ENCODE data around the gene XYLB.

DNA sequence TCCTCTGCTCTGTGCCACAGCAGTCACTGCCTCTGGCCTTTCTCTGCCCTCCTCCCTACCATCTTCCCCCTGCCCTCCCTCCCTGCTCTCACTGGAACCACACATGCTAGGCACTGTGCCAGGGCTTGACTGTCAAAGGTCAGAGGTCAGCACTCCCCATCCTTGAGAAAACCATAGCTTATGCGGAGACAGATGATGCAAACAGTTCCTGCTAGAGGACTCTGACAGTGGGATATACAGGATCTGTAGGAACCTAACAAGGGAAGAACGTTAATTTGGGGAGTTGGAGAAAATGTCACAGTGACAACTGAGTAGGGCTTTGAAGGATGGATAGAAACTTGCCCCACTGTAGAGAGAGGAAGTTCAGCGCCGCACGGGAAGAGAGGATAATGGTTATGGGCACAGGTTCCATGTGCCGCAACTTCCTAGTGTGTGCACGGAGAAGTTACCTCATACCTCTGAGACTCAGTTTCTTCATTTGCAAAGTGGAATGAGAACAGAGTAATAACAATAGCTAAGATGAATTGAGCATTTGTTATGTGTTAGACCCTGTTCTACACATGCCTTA lies 29.3 kb upstream of the XYLB start:
- no peak for TF ChIP-seq FOXP2 (optimal IDR thresholded peaks at IDR 0.05; ENCODE audit: borderline replicate concordance, extremely low read depth, extremely low read length, insufficient read depth)
- no peak for TF ChIP-seq POLR2AphosphoS5 (IDR thresholded peaks at IDR 0.05; ENCODE audit: low read depth, low read length)
- no peak for TF ChIP-seq TAF1 (IDR thresholded peaks at IDR 0.05; ENCODE audit: borderline replicate concordance, insufficient read depth, low read length)
- TF ChIP-seq, protein P1, sequence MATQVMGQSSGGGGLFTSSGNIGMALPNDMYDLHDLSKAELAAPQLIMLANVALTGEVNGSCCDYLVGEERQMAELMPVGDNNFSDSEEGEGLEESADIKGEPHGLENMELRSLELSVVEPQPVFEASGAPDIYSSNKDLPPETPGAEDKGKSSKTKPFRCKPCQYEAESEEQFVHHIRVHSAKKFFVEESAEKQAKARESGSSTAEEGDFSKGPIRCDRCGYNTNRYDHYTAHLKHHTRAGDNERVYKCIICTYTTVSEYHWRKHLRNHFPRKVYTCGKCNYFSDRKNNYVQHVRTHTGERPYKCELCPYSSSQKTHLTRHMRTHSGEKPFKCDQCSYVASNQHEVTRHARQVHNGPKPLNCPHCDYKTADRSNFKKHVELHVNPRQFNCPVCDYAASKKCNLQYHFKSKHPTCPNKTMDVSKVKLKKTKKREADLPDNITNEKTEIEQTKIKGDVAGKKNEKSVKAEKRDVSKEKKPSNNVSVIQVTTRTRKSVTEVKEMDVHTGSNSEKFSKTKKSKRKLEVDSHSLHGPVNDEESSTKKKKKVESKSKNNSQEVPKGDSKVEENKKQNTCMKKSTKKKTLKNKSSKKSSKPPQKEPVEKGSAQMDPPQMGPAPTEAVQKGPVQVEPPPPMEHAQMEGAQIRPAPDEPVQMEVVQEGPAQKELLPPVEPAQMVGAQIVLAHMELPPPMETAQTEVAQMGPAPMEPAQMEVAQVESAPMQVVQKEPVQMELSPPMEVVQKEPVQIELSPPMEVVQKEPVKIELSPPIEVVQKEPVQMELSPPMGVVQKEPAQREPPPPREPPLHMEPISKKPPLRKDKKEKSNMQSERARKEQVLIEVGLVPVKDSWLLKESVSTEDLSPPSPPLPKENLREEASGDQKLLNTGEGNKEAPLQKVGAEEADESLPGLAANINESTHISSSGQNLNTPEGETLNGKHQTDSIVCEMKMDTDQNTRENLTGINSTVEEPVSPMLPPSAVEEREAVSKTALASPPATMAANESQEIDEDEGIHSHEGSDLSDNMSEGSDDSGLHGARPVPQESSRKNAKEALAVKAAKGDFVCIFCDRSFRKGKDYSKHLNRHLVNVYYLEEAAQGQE (IDR thresholded peaks at IDR 0.05; ENCODE audit: insufficient read depth in 1 of 2, low read depth in 2 of 2, low read length in 2 of 2), result no peak
